K562 (cell line): ENCODE measurements around the gene CECR2. TPM values are rescaled to one million over a fixed set of nuclear protein-coding genes. Genes with fewer than 3 reads are reported as not detected.

ENCODE experiments used
- ATAC-seq: fragments of 200-7000 bp; cut with Tn5 transposase; 3 replicates; pipeline ENCODE4 v1.9.1; 2020; ENCODE audit warnings: moderate library complexity
- BruUV-seq: library from RNA; stranded (reverse); fragments of 400-500 nt; replicated peaks from 2 replicates; lab custom pipeline; 2021; lab: Mats Ljungman, UMichigan
- CTCF ChIA-PET: fragments of 300-600 bp; formaldehyde crosslinking; extraction: SDS; loops from one replicate; lab custom pipeline; 2021; ENCODE audit warnings: low intra/inter-chr PET ratio; lab: Yijun Ruan, JAX
- POLR2A ChIA-PET: fragments of 300-600, 350-650 bp; sonication (Branson Sonifier 250); formaldehyde crosslinking; extraction: SDS; loops from one replicate; lab custom pipeline; 2021; ENCODE audit warnings: antibody characterized with exemption, inconsistent platforms; lab: Yijun Ruan, JAX
- DNase-seq, 4 experiments: peaks; one replicate each; pipeline versions ENCODE4 v3.0.0 to v3.0.0-alpha.2; 2011 to 2018; ENCODE audit warnings: low spot score in 3 of 4, mixed read lengths in 3 of 4; ENCODE audit errors: extremely low read depth in 1 of 4
- FAIRE-seq: peaks from 2 replicates; lab custom pipeline; 2011; peaks lifted over from hg19 to GRCh38; lab: Jason Lieb, UNC
- H2AFZ ChIP-seq: 2 replicates; pipeline ENCODE4 v1.6.0; 2011; ENCODE audit warnings: low read depth, low read length, control low read depth, inconsistent platforms
- H3K27ac ChIP-seq: fragments of 200-600 bp; 3 replicates; pipeline ENCODE4 v1.8.0; 2011; ENCODE audit warnings: low read depth, mild to moderate bottlenecking, control low read depth, inconsistent platforms, low read length, moderate library complexity, mixed read lengths; ENCODE audit errors: extremely low read depth
- H3K27me3 ChIP-seq, 2 experiments: fragments of 300-600 bp in 1 of 2; 2 replicates in 1 of 2; 3 replicates in 1 of 2; pipeline versions ENCODE4 v1.6.0 to v1.8.0; 2011; ENCODE audit warnings: inconsistent platforms in 2 of 2, low read length in 2 of 2, mild to moderate bottlenecking in 1 of 2, mixed read lengths in 1 of 2, moderate library complexity in 1 of 2; ENCODE audit not compliant: control insufficient read depth in 2 of 2, insufficient read depth in 2 of 2
- H3K36me3 ChIP-seq: fragments of 300-600 bp; 3 replicates; pipeline ENCODE4 v1.8.0; 2011; ENCODE audit warnings: mild to moderate bottlenecking, low read length, inconsistent platforms; ENCODE audit not compliant: control insufficient read depth, insufficient read depth
- H3K4me1 ChIP-seq, 2 experiments: fragments of 200-600 bp in 1 of 2; replicated peaks in 1 of 2; 2 replicates in 1 of 2; 3 replicates in 1 of 2; pipeline versions ENCODE4 v1.5.1 to v1.8.0; 2011; ENCODE audit warnings: inconsistent platforms in 2 of 2, low read length in 2 of 2, mild to moderate bottlenecking in 1 of 2, mixed read lengths in 1 of 2, moderate library complexity in 1 of 2; ENCODE audit not compliant: control insufficient read depth in 2 of 2, insufficient read depth in 2 of 2
- H3K4me2 ChIP-seq: 2 replicates; pipeline ENCODE4 v1.6.1; 2011; ENCODE audit warnings: low read length, control low read depth, inconsistent platforms, mixed read lengths; ENCODE audit not compliant: insufficient read depth
- H3K4me3 ChIP-seq: fragments of 200-600 bp; sonication (generic), shearing (Covaris generic); 2 replicates; pipeline ENCODE4 v1.5.1; 2016; ENCODE audit warnings: control low read depth, inconsistent platforms
- H3K79me2 ChIP-seq: fragments of 200-600 bp; 3 replicates; pipeline ENCODE4 v1.8.0; 2011; ENCODE audit warnings: low read length, inconsistent platforms; ENCODE audit not compliant: control insufficient read depth, insufficient read depth
- H3K9ac ChIP-seq, 2 experiments: 2 replicates each; pipeline versions ENCODE4 v1.6.0 to v1.6.1; 2011; ENCODE audit warnings: low read depth in 2 of 2, low read length in 2 of 2, control low read depth in 1 of 2, inconsistent platforms in 1 of 2, mild to moderate bottlenecking in 1 of 2, mixed read lengths in 1 of 2; ENCODE audit not compliant: insufficient read depth in 1 of 2
- H3K9me1 ChIP-seq: one replicate; pipeline ENCODE4 v1.6.0; 2011; ENCODE audit warnings: inconsistent platforms, mild to moderate bottlenecking, low read length, moderate library complexity; ENCODE audit not compliant: control insufficient read depth, insufficient read depth
- H3K9me3 ChIP-seq: replicated peaks from 2 replicates; pipeline ENCODE4 v1.5.1; 2011; ENCODE audit warnings: low read depth, low read length, inconsistent platforms; ENCODE audit not compliant: control insufficient read depth, insufficient read depth
- H4K20me1 ChIP-seq: replicated peaks from 2 replicates; pipeline ENCODE4 v1.6.1; 2011; ENCODE audit warnings: low read length, inconsistent platforms, mixed read lengths; ENCODE audit not compliant: control insufficient read depth, insufficient read depth
- CBX2 ChIP-seq: fragments of 200-600 bp; sonication (generic); IDR thresholded peaks from one replicate; pipeline ENCODE4 v1.6.1; 2012; ENCODE audit warnings: mild to moderate bottlenecking, low read length, inconsistent platforms; ENCODE audit not compliant: insufficient read depth, poor library complexity, severe bottlenecking
- CREB3 ChIP-seq: fragments of 450-650 bp; conservative IDR thresholded peaks from 2 replicates; pipeline ENCODE4 v1.6.1; 2016; ENCODE audit warnings: missing genetic modification characterization, low read depth, mild to moderate bottlenecking, missing compliant biosample characterization, moderate library complexity
- CXXC5 ChIP-seq: fragments of 250-450 bp; sonication (Bioruptor Pico); IDR thresholded peaks from 2 replicates; pipeline ENCODE4 v1.8.0; 2022; ENCODE audit warnings: inconsistent platforms, mild to moderate bottlenecking, moderate library complexity
- ETV1 ChIP-seq: fragments of 450-650 bp; conservative IDR thresholded peaks from 2 replicates; pipeline ENCODE4 v1.6.1; 2016; ENCODE audit warnings: missing genetic modification characterization, control low read depth, low read depth, missing compliant biosample characterization
- EZH2 ChIP-seq: IDR thresholded peaks from 2 replicates; pipeline ENCODE4 v1.6.1; 2012; ENCODE audit warnings: low read depth, mild to moderate bottlenecking, inconsistent platforms, low read length, borderline replicate concordance
- GATAD2A ChIP-seq: fragments of 450-650 bp; IDR thresholded peaks from 2 replicates; pipeline ENCODE4 v1.6.1; 2017
- MAX ChIP-seq: sonication (generic); formaldehyde crosslinking; IDR thresholded peaks from 2 replicates; pipeline ENCODE4 v1.9.0; 2022; ENCODE audit warnings: mild to moderate bottlenecking, missing genetic modification reagents
- PURB ChIP-seq: sonication (generic); formaldehyde crosslinking; IDR thresholded peaks from 2 replicates; pipeline ENCODE4 v1.9.0; 2021; ENCODE audit warnings: low read depth, mild to moderate bottlenecking, missing genetic modification reagents
- SNRNP70 ChIP-seq: fragments of 200-400 bp; formaldehyde crosslinking; optimal IDR thresholded peaks from 2 replicates; pipeline ENCODE3; 2017; ENCODE audit warnings: low read depth, low read length
- SRSF9 ChIP-seq: fragments of 200-400 bp; formaldehyde crosslinking; IDR thresholded peaks from 2 replicates; pipeline ENCODE4 v1.6.1; 2017; ENCODE audit warnings: low read depth, low read length, borderline replicate concordance
- TEAD4 ChIP-seq, 2 experiments: sonication (generic) in 1 of 2; formaldehyde crosslinking in 1 of 2; IDR thresholded peaks; 2 replicates each; pipeline versions ENCODE4 v1.6.1 to v1.8.0; 2012 to 2022; ENCODE audit warnings: borderline replicate concordance in 1 of 2, inconsistent platforms in 1 of 2, low read length in 1 of 2, mild to moderate bottlenecking in 1 of 2, missing genetic modification reagents in 1 of 2
- THAP12 ChIP-seq: fragments of 250-450 bp; sonication (Bioruptor Pico); IDR thresholded peaks from 2 replicates; pipeline ENCODE4 v1.9.0; 2021; ENCODE audit warnings: mild to moderate bottlenecking, inconsistent platforms
- ZBTB11 ChIP-seq, 3 experiments: fragments of 200-800 bp in 1 of 3; fragments of 250-450 bp in 1 of 3; fragments of 450-650 bp in 1 of 3; sonication (Bioruptor Pico) in 1 of 3; sonication (Bioruptor generic) in 1 of 3; formaldehyde crosslinking in 1 of 3; IDR thresholded peaks; 2 replicates each; pipeline versions ENCODE4 v1.6.1 to v1.8.0; 2016 to 2022; ENCODE audit warnings: mild to moderate bottlenecking in 2 of 3, missing genetic modification characterization in 2 of 3, missing compliant biosample characterization in 1 of 3, moderate library complexity in 1 of 3
- ZNF551 ChIP-seq: fragments of 250-450 bp; sonication (Bioruptor Pico); IDR thresholded peaks from 2 replicates; pipeline ENCODE4 v1.5.0; 2021; ENCODE audit warnings: mild to moderate bottlenecking, moderate library complexity
- ZNF589 ChIP-seq: fragments of 200-800 bp; sonication (Bioruptor generic); IDR thresholded peaks from 2 replicates; pipeline ENCODE4 v1.6.1; 2016; ENCODE audit warnings: low read depth, missing genetic modification characterization, missing compliant biosample characterization
- WGBS: fragments of 100-300 bp; shearing (Covaris generic); methylation state at CpG from one replicate; pipeline ENCODE4 v1.1.6; 2016; ENCODE audit warnings: low coverage, mixed read lengths; ENCODE audit not compliant: insufficient coverage; ENCODE audit errors: missing lambda C conversion rate; 5-methylcytosine and 5-hydroxymethylcytosine counted together
- in situ Hi-C: fragments of 300-500 bp; cut with MboI; formaldehyde crosslinking; loops from 4 replicates; pipeline ENCODE4 v1.15.0; 2018; ENCODE audit warnings: inconsistent platforms, mixed read lengths
- intact Hi-C: fragments of 100-400 bp; cut with micrococcal nuclease; formaldehyde crosslinking; loops from 2 replicates; pipeline ENCODE4 v1.14.2; 2022
- polyA plus RNA-seq, 8 experiments: library from polyadenylated mRNA; depleted of rRNA in 4 of 8; stranded (reverse) in 5 of 8; unstranded in 3 of 8; fragments of >200 nt; fragmentation: Nextera tagmentation in 2 of 8; fragmentation: Illumina TruSeq in 1 of 8; extraction: Ambion mirVana in 2 of 8; extraction: Trizol in 1 of 8; gene quantifications; 2 replicates each; pipeline versions ENCODE4 v1.2.1 to v1.2.3, GENCODE V29; 2011 to 2014; ENCODE audit warnings: inconsistent platforms in 1 of 8, missing spikeins in 1 of 8
- total RNA-seq, 7 experiments: library from RNA; depleted of rRNA in 6 of 7; stranded (reverse); fragments of >200 nt in 6 of 7; fragmentation: Illumina TruSeq in 2 of 7; extraction: Trizol in 2 of 7; gene quantifications; 2 replicates each; pipeline versions ENCODE4 v1.2.1 to v1.2.3, GENCODE V29; 2011 to 2021; ENCODE audit warnings: low replicate concordance in 1 of 7

The CECR2 gene
- total and polyA plus RNA-seq, 9 of the 15 experiments (the other 6 are each of a cell fraction or from before 2014, with no cell fraction given): 0.01 to 1.00 (median 0.27) TPM

GRCh38 chr22:17319546-17319945 lies 49.7 kb upstream of the CECR2 start:
- Histone ChIP-seq H3K36me3 (no peaks in the 10 kb centered on the region), H3K27me3 (peaks cover 7 to 8% of the 10 kb centered on the region in 2 experiments; a peak in 2 of 5 replicates), H2AFZ (no peak overlapping the region), H3K9me1 (no peaks in the 10 kb centered on the region), H3K9ac (no peak overlapping the region; a peak in 1 of 4 replicates), H3K27ac (no peak overlapping the region), H3K4me1 (no peaks in the 10 kb centered on the region), H3K4me2 (no peak overlapping the region), H3K9me3 (no peaks in the 10 kb centered on the region)
- BruUV-seq: no TSS peak
- CTCF ChIA-PET: no interaction called here
- POLR2A ChIA-PET: interaction anchor here (1.1 to 1.4 kb wide), 2 partner anchors 12 to 19 kb away, joined by 3 read pairs; no protein-coding TSS in a partner anchor
- intact Hi-C loops: no loop called here
- 1% methylated on average over 5 of the region's 5 CpGs for WGBS
- TF ChIP-seq ZNF589 (CRISPR knock-in tag) (no peak), PURB (CRISPR knock-in tag) (no peak), SNRNP70 (no peak), EZH2 (no peak), TEAD4 (IDR thresholded peaks at IDR 0.05; ENCODE audit: low read length) (no peak), TEAD4 (CRISPR knock-in tag; IDR thresholded peaks at IDR 0.05; ENCODE audit: borderline replicate concordance) (no peak), ZNF551 (CRISPR knock-in tag) (no peak), CXXC5 (CRISPR knock-in tag) (no peak), THAP12 (CRISPR knock-in tag) (no peak), MAX (no peak), ETV1 (tag) (no peak), CBX2 (no peak), ZBTB11 (CRISPR knock-in tag; IDR thresholded peaks at IDR 0.05) (no peak), SRSF9 (no peak), GATAD2A (no peak), CREB3 (tag) (no peak)
- TF ChIP-seq, all 486 proteins: peak for 0
- DNase-seq (peak in 2 of 4 experiments; percentile 5), ATAC-seq (no peak), FAIRE-seq (no peak)
- in situ Hi-C loops: no loop called here
- H3K4me3 ChIP-seq: no peak overlapping the region
- no peaks in the 10 kb centered on the region for H3K79me2 ChIP-seq
- H4K20me1 ChIP-seq: no peaks in the 10 kb centered on the region
